Measurements from ENCODE around the gene KLHL34.

KLHL34 gene

GRCh38 chrX:21616386-21616785 lies 41.7 kb downstream of the KLHL34 start:
- no peaks in the 10 kb centered on the region for H3K4me1 Mint-ChIP-seq (ENCODE audit: low read depth)

GRCh38 chrX:21612154-21612553 lies 46.0 kb downstream of the KLHL34 start:
- H3K4me1 Mint-ChIP-seq (ENCODE audit: low read depth) = no peaks in the 10 kb centered on the region
- no peaks in the 10 kb centered on the region for H3K27me3 Mint-ChIP-seq (ENCODE audit: low read depth)
- no peaks in the 10 kb centered on the region for H3K36me3 Mint-ChIP-seq (ENCODE audit: low read depth)
- no peaks in the 10 kb centered on the region for H3K9me3 Mint-ChIP-seq
- no peak overlapping the region for H3K4me3 Mint-ChIP-seq
- no peak overlapping the region for H3K27ac Mint-ChIP-seq

More at GRCh38 chrX:21616386-21616785, 41.7 kb downstream of the KLHL34 start:
- Mint-ChIP-seq H3K36me3 (ENCODE audit: low read depth) (no peaks in the 10 kb centered on the region), H3K4me3 (no peak overlapping the region), H3K27me3 (ENCODE audit: low read depth) (no peaks in the 10 kb centered on the region), H3K9me3 (no peaks in the 10 kb centered on the region), H3K27ac (no peak overlapping the region)

- Mint-ChIP-seq H3K27ac (no peak overlapping the region), H3K27me3 (ENCODE audit: low read depth) (no peaks in the 10 kb centered on the region), H3K9me3 (no peaks in the 10 kb centered on the region), H3K36me3 (ENCODE audit: low read depth) (no peaks in the 10 kb centered on the region), H3K4me3 (no peak overlapping the region), H3K4me1 (ENCODE audit: low read depth) (no peaks in the 10 kb centered on the region)
Observed at GRCh38 chrX:21610168-21610567, 48.0 kb downstream of the KLHL34 start.

- no peaks in the 10 kb centered on the region for H3K4me1 Mint-ChIP-seq (ENCODE audit: low read depth)
- no peak overlapping the region for H3K27ac Mint-ChIP-seq
- H3K36me3 Mint-ChIP-seq (ENCODE audit: low read depth) = no peaks in the 10 kb centered on the region
- H3K9me3 Mint-ChIP-seq = no peaks in the 10 kb centered on the region
- H3K27me3 Mint-ChIP-seq (ENCODE audit: low read depth) = no peaks in the 10 kb centered on the region
- H3K4me3 Mint-ChIP-seq = no peak overlapping the region
Observed at GRCh38 chrX:21606002-21606401, 52.1 kb downstream of the KLHL34 start.

All from T-helper 1 cell treated with Interleukin-12 subunit alpha and Interleukin-12 subunit beta and Interleukin-4 antibody, amounts not matched to agents 30 μg/mL and 1 μg/mL, for 36 hours (primary cell).